ENCODE measurements around the gene ANKRD50.

Gene ANKRD50

DNA sequence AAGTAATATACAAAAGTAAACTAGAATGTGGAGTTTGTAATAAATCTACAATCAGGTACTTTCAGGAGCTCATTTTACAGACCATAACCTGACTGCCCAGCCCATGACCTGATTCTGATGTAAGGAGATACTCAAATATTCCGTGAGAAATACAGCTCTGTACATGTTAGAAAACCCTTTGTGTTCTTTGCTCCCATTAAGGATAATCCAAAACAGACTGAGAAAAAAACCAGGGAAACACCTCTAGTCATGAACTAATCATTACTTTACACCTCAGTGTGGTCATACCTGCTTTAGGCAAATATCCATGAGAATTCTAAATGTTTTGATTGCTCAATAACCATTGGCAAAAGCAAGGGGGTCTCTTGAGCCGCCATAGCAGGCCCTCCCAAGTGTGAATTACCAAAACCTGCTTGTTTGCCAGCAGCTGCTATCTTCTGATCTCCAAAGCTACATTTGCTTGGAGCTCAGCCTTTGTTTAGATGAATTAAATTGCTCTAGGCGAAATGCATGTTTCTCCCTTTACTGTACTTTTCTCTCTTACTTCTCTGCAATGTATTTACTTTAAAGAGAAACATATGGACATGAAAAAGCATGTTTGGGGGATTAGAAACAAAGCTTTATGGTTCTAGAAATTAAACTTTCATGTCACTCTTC lies 79.1 kb downstream of the ANKRD50 start:
- no peak for DNase-seq (ENCODE audit: low read depth in 3 of 3)

DNA sequence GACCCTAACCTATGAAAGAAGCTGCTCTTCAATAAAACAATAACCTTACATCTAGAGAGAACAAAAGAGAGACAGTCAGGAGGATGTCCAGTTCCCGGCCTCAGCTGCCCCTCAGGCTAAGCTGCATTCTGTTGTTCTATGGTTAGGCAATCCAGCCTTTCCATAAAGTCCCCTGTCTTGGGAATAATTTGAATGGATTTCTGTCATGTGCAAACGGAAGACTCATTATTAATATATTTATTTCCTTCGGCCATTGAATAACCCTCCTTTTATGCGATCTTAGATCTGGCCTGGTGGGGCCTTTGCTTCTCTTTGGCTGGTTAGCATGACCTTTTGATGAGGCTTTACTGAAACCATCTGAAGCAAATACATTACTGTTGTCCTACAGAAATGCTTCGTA lies 80.1 kb downstream of the ANKRD50 start:
- no peak for DNase-seq (ENCODE audit: low read depth in 3 of 3)

DNA sequence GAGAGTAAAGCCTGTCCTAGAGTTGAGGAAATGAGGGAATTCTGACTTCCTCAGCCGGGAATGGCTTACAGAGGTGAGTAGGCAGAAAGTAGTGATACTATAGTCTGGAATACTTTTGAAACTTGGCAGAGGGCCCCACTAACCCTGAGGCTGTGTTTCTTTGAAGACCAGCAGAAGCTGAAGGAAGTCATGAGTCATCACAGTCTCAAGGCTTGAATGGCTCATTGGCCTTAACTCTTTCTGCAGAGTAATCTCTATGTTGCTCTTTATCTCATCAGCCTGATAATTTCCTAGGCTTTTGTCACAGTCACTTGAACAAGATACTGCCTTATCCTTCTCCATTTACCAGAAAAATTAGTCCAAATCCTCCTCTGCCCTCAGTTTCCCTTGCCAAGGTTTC lies 80.8 kb downstream of the ANKRD50 start:
- no peak for DNase-seq (ENCODE audit: low read depth in 3 of 3)

DNA sequence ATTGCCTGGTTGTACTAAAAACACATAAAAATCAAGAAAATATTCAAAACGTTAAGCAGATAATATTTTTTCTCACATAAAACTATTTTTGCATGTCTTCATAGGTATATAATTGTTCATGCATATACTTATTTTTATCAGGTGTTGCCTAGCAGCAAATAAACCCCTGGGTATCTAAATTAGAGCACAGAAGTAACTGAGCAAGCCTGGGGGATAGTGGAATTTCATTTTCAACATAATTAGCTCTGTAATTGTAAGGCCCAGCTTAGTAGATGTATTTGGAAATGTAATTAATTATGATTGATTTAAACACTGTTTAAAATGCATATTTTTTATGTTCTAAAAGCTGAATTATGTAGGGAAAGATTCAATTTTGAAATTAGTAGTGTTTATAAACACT lies 82.9 kb downstream of the ANKRD50 start:
- no peak for DNase-seq (ENCODE audit: low read depth in 3 of 3)
